HPDE6-E6E7 (cell line): ENCODE results near the gene METRN.

ENCODE experiments used
- DNase-seq: peaks from one replicate; pipeline ENCODE4 v3.0.0; 2011; ENCODE audit warnings: missing footprints; ENCODE audit errors: extremely low spot score

Gene METRN

GRCh38 chr16:709566-710499, 5.1 kb upstream of the METRN start:
- no peak for DNase-seq

- DNase-seq: no peak
Observed at GRCh38 chr16:710500-711075, 4.3 kb upstream of the METRN start.

- no peak for DNase-seq
Observed at GRCh38 chr16:711084-711483, 3.8 kb upstream of the METRN start.

- DNase-seq: no peak
Observed at GRCh38 chr16:711548-712320, 3.2 kb upstream of the METRN start.

- peak; percentile 72 for DNase-seq
Observed at GRCh38 chr16:712740-713250, 2.1 kb upstream of the METRN start.

GRCh38 chr16:714079-714478, 839 bp upstream of the METRN start:
- DNase-seq: no peak

- DNase-seq: no peak
Observed at GRCh38 chr16:715477-716199, 720 bp downstream of the METRN start.

GRCh38 chr16:716200-716568, 1.3 kb downstream of the METRN start:
- DNase-seq: no peak

- no peak for DNase-seq
Observed at GRCh38 chr16:716768-717325, 1.9 kb downstream of the METRN start.

- DNase-seq: no peak
Observed at GRCh38 chr16:717450-718245, 2.7 kb downstream of the METRN start.

GRCh38 chr16:718389-718788, 3.5 kb downstream of the METRN start:
- no peak for DNase-seq

- DNase-seq: no peak
Observed at GRCh38 chr16:718922-719321, 4.0 kb downstream of the METRN start.

GRCh38 chr16:719815-720446, 5.0 kb downstream of the METRN start:
- no peak for DNase-seq

GRCh38 chr16:720447-720989, 5.6 kb downstream of the METRN start:
- DNase-seq: no peak

- DNase-seq: peak; percentile 83
Observed at GRCh38 chr16:720990-721764, 6.3 kb downstream of the METRN start, which contains the start of gene ANTKMT. ANTKMT (plus strand) TSS chr16:721146; CDS start chr16:721275, 129 bp downstream.

- no peak for DNase-seq
Observed at GRCh38 chr16:721765-722540, 7.0 kb downstream of the METRN start.

- no peak for DNase-seq
Observed at GRCh38 chr16:722835-723633, 8.1 kb downstream of the METRN start.
